Measurements from ENCODE around the gene TRAF6. TPM values are rescaled to one million over a fixed set of nuclear protein-coding genes. Genes with fewer than 3 reads are reported as not detected.

TRAF6 gene
- total and polyA plus RNA-seq, 7 donors = 4.7 to 14.9 (median 11.1) TPM

DNA sequence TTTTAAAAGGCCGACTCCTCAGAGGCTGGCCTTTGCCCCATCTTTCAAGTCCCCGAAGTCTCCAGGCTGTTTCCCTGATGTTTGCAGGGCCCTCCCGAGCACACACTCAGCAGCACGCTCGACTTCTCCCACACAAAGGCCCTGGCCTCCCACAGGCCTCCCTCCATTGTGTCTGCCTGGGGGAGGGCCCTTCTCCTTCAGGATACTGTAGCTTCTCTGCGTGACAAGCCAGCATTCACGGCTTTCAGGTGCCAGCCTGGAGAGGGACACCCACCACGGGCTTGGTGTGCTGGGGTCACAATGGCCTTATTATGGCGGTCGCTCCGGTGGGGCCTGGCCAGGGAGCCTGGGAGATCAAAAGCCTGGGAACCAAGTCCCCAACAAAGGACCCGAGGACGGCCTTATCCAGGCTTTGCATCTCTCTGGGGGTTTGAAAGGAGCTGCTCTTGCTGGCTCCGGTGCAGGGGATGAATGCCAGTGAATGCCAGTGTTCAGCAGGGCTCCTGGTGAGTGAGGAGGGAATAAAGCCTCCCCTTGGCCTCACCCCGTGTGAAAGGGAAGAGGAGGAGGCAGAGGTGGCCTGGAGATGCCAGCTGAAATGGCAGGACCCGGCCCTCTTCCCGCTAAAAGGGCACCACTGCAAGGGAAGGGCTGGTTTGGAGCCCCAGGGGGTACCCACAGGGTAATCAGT is 55.0 kb downstream of the TRAF6 start:
- peak; percentile 24 to 40 (median 28) for ATAC-seq
- Histone ChIP-seq H3K36me3 (ENCODE audit: insufficient read depth in 1 of 2, low read depth in 1 of 2) (no peaks in the 10 kb centered on the region), H3K4me3 (no peak overlapping the region), H3K27ac (peak overlapping the region; percentile 64), H3K4me1 (peaks cover 17% of the 10 kb centered on the region), H3K27me3 (ENCODE audit: insufficient read depth in 3 of 3, low read length in 2 of 3) (no peaks in the 10 kb centered on the region), H3K9me3 (no peaks in the 10 kb centered on the region)
- WGBS, 3 donors = 40 to 55% (median 47%) methylated on average over 17 of the region's 17 CpGs
- TF ChIP-seq, protein P1, sequence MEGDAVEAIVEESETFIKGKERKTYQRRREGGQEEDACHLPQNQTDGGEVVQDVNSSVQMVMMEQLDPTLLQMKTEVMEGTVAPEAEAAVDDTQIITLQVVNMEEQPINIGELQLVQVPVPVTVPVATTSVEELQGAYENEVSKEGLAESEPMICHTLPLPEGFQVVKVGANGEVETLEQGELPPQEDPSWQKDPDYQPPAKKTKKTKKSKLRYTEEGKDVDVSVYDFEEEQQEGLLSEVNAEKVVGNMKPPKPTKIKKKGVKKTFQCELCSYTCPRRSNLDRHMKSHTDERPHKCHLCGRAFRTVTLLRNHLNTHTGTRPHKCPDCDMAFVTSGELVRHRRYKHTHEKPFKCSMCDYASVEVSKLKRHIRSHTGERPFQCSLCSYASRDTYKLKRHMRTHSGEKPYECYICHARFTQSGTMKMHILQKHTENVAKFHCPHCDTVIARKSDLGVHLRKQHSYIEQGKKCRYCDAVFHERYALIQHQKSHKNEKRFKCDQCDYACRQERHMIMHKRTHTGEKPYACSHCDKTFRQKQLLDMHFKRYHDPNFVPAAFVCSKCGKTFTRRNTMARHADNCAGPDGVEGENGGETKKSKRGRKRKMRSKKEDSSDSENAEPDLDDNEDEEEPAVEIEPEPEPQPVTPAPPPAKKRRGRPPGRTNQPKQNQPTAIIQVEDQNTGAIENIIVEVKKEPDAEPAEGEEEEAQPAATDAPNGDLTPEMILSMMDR (IDR thresholded peaks at IDR 0.05) = no peak
- intact Hi-C loops (cut with DNase I) = no loop called here
- no peak for DNase-seq

DNA sequence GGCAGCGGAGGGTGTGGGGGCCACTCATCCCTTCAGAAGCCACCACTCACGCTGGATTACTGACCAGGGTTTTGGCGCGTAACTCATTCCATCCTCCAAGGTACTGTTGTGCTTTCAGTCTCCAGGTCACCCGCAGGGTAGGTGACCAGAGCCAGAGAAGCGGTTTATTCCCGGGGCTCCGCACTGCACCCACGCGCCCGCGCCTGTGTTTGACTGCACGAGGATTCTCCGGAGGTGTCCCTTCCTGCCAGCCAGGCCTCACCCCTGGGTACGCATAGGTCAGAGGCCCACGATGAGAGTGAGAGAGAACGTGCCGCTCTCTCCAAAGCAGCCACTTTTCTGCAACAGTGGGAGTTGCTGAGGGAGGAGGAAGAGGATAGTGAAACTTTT is 55.5 kb downstream of the TRAF6 start:
- ATAC-seq = no peak
- intact Hi-C loops (cut with DNase I) = no loop called here
- Histone ChIP-seq H3K4me1 (peaks cover 17% of the 10 kb centered on the region), H3K9me3 (no peaks in the 10 kb centered on the region), H3K27ac (peak overlapping the region; percentile 64), H3K36me3 (ENCODE audit: insufficient read depth in 1 of 2, low read depth in 1 of 2) (no peaks in the 10 kb centered on the region), H3K27me3 (ENCODE audit: insufficient read depth in 3 of 3, low read length in 2 of 3) (no peaks in the 10 kb centered on the region), H3K4me3 (no peak overlapping the region)
- TF ChIP-seq, protein P1 (IDR thresholded peaks at IDR 0.05) = no peak
- no peak for DNase-seq
- WGBS, 3 donors = 89 to 91% (median 90%) methylated on average over 18 of the region's 18 CpGs

DNA sequence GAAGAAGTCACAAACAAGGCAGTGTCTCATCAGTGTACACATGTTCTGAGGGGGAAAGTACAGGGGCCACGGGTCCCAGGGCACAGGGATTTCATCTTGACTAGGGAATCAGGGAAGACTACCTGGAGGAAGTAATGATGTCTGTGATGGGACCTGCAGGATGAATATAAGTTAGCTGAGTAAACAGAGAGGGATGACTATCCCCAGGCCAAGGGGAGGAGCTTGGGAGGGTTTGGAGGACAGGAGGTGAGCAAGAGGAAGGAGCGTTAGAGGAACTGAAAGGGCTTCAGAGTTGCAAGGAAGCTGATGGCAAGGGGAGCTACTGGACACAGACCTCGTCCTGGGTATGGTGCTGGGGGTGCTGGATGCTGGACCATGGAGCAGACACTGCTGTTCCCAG is 56.4 kb downstream of the TRAF6 start:
- TF ChIP-seq, protein P1 (IDR thresholded peaks at IDR 0.05) = no peak
- 76 to 91% (median 88%) methylated on average over 3 of the region's 3 CpGs for WGBS, 3 donors
- H3K9me3 ChIP-seq = no peaks in the 10 kb centered on the region
- no peaks in the 10 kb centered on the region for H3K27me3 ChIP-seq (ENCODE audit: insufficient read depth in 3 of 3, low read length in 2 of 3)
- intact Hi-C loops (cut with DNase I) = no loop called here
- ATAC-seq = no peak
- H3K4me1 ChIP-seq = peaks cover 17% of the 10 kb centered on the region
- H3K36me3 ChIP-seq (ENCODE audit: insufficient read depth in 1 of 2, low read depth in 1 of 2) = no peaks in the 10 kb centered on the region
- no peak overlapping the region for H3K27ac ChIP-seq
- no peak for DNase-seq
- no peak overlapping the region for H3K4me3 ChIP-seq

DNA sequence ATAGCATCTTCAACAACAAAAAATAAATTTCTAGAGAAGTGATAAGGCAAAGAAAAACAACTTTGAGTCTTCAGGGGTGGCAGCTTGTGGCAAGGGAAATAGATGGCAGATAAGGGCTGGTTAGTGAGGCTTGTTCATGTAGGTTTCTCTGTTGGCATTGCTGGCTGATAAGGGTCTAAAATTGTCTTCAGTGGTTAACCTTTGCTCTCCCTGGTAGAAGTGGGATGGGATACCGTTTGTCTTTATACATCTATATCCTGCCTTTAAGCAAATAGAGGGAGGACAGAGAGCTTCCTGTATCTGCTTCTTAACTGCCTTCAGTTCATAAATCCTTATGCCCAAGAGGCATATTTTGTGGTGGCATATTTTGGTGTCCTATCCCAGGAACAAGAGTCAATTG is 57.1 kb downstream of the TRAF6 start:
- ATAC-seq = no peak
- no peaks in the 10 kb centered on the region for H3K36me3 ChIP-seq (ENCODE audit: insufficient read depth in 1 of 2, low read depth in 1 of 2)
- H3K27ac ChIP-seq = no peak overlapping the region

More for the DNA sequence above, 57.1 kb downstream of the TRAF6 start:
- Histone ChIP-seq H3K27me3 (ENCODE audit: insufficient read depth in 3 of 3, low read length in 2 of 3) (no peaks in the 10 kb centered on the region), H3K4me3 (no peak overlapping the region), H3K4me1 (peaks cover 17% of the 10 kb centered on the region), H3K9me3 (no peaks in the 10 kb centered on the region)
- 33 to 71% (median 52%) methylated on average over 1 of the region's 1 CpG for WGBS, 3 donors
- intact Hi-C loops (cut with DNase I) = no loop called here
- TF ChIP-seq, protein P1 (IDR thresholded peaks at IDR 0.05) = no peak
- DNase-seq = no peak
